ENCODE measurements around the gene MILR1.

DNA sequence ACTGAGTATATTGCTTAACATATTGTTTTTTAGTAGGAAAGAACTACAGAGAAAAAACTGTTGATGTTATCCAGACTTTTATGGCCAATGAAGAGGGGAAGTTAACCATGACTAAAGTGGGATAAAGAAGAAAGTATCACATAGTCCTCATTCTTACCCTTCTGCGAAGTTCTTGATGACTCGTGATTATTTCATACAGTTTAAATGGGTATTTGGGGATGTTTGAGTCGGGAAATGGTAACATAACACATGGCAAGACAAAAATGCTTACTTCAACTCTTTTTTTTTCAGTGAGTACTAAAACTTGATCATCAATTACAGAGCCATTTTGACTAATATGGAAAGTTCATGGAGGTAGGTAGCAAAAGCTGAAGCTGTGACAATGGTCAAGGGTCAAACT lies 43.1 kb downstream of the MILR1 start:
- TF ChIP-seq CTCF (IDR thresholded peaks at IDR 0.05) = no peak
- no peak for TF ChIP-seq ZFX (IDR thresholded peaks at IDR 0.05; ENCODE audit: borderline replicate concordance)
